Endothelial cell of umbilical vein (primary cell): ENCODE results near the gene TRAPPC5. TPM values are rescaled to one million over a fixed set of nuclear protein-coding genes. Genes with fewer than 3 reads are reported as not detected.

Experiments used
- BruUV-seq: library from RNA; stranded (reverse); fragments of 400-500 nt; replicated peaks from 2 replicates; lab custom pipeline; 2021; lab: Mats Ljungman, UMichigan
- CTCF ChIA-PET: fragments of 300-600, 350-600 bp; sonication (Branson Sonifier 250); formaldehyde crosslinking; loops from one replicate; lab custom pipeline; 2021; ENCODE audit warnings: antibody characterized with exemption, inconsistent platforms; lab: Charles Lee
- POLR2A ChIA-PET: fragments of 300-600, 350-600 bp; sonication (Branson Sonifier 250); formaldehyde crosslinking; loops from one replicate; lab custom pipeline; 2021; ENCODE audit warnings: antibody characterized with exemption, inconsistent platforms; lab: Charles Lee
- DNase-seq: peaks from one replicate; pipeline ENCODE4 v3.0.0-alpha.2; 2011; ENCODE audit warnings: low read depth, low spot score
- FAIRE-seq: peaks from 2 replicates; lab custom pipeline; 2011; peaks lifted over from hg19 to GRCh38; lab: Jason Lieb, UNC
- H2AFZ ChIP-seq: 2 replicates; pipeline ENCODE4 v1.6.0; 2012; ENCODE audit warnings: low read depth, low read length, control low read depth, inconsistent platforms
- H3K27ac ChIP-seq: 2 replicates; pipeline ENCODE4 v1.5.1; 2011; ENCODE audit warnings: low read depth, mild to moderate bottlenecking, control low read depth, low read length, moderate library complexity; ENCODE audit not compliant: insufficient read depth
- H3K27me3 ChIP-seq, 2 experiments: 2 replicates each; pipeline versions ENCODE4 v1.6.0 to v1.6.1; 2011; ENCODE audit warnings: low read length in 2 of 2, mixed read lengths in 1 of 2; ENCODE audit not compliant: control insufficient read depth in 2 of 2, insufficient read depth in 2 of 2
- H3K36me3 ChIP-seq, 2 experiments: 2 replicates in 1 of 2; 3 replicates in 1 of 2; pipeline ENCODE4 v1.5.1; 2011; ENCODE audit warnings: low read length in 2 of 2, mild to moderate bottlenecking in 1 of 2, moderate library complexity in 1 of 2; ENCODE audit not compliant: control insufficient read depth in 2 of 2, insufficient read depth in 2 of 2; ENCODE audit errors: extremely low read depth in 1 of 2
- H3K4me1 ChIP-seq: 3 replicates; pipeline ENCODE4 v1.5.1; 2011; ENCODE audit warnings: mild to moderate bottlenecking, low read length; ENCODE audit not compliant: control insufficient read depth, insufficient read depth; ENCODE audit errors: extremely low read depth
- H3K4me2 ChIP-seq: 2 replicates; pipeline ENCODE4 v1.6.1; 2011; ENCODE audit warnings: low read length, control low read depth, mixed read lengths; ENCODE audit not compliant: insufficient read depth
- H3K4me3 ChIP-seq, 3 experiments: fragments of 200-600 bp in 1 of 3; sonication (generic), shearing (Covaris generic) in 1 of 3; replicated peaks in 1 of 3; 2 replicates each; pipeline ENCODE4 v1.5.1; 2011 to 2016; ENCODE audit warnings: control low read depth in 3 of 3, low read length in 3 of 3, mild to moderate bottlenecking in 2 of 3, inconsistent platforms in 1 of 3, low read depth in 1 of 3, moderate library complexity in 1 of 3; ENCODE audit not compliant: insufficient read depth in 1 of 3
- H3K79me2 ChIP-seq: 2 replicates; pipeline ENCODE4 v1.6.0; 2012; ENCODE audit warnings: low read length, inconsistent platforms; ENCODE audit not compliant: control insufficient read depth, insufficient read depth
- H3K9ac ChIP-seq: replicated peaks from 2 replicates; pipeline ENCODE3; 2011; ENCODE audit warnings: low read length, control low read depth; ENCODE audit not compliant: insufficient read depth; ENCODE audit errors: extremely low read depth
- H3K9me1 ChIP-seq: replicated peaks from 3 replicates; pipeline ENCODE4 v1.6.0; 2011; ENCODE audit warnings: mild to moderate bottlenecking, low read length; ENCODE audit not compliant: control insufficient read depth, insufficient read depth; ENCODE audit errors: extremely low read depth
- H3K9me3 ChIP-seq: replicated peaks from 2 replicates; pipeline ENCODE4 v1.5.1; 2012; ENCODE audit warnings: low read length, inconsistent platforms; ENCODE audit not compliant: control insufficient read depth, insufficient read depth
- H4K20me1 ChIP-seq: replicated peaks from 2 replicates; pipeline ENCODE3; 2011; ENCODE audit warnings: mild to moderate bottlenecking, low read length; ENCODE audit not compliant: control insufficient read depth, insufficient read depth; ENCODE audit errors: extremely low read depth
- CTCF ChIP-seq, 2 donors: IDR thresholded peaks; 1 replicate in 1 of 2; 2 replicates in 1 of 2; pipeline ENCODE4 v1.5.1; 2011; ENCODE audit warnings: low read length in 2 of 2, mild to moderate bottlenecking in 2 of 2, moderate library complexity in 2 of 2, control low read depth in 1 of 2, inconsistent platforms in 1 of 2, low read depth in 1 of 2; ENCODE audit not compliant: insufficient read depth in 1 of 2; ENCODE audit errors: extremely low read depth in 1 of 2
- EZH2 ChIP-seq: IDR thresholded peaks from 2 replicates; pipeline ENCODE4 v1.6.1; 2012; ENCODE audit warnings: borderline replicate concordance, low read depth, mild to moderate bottlenecking, moderate library complexity, low read length, inconsistent platforms; ENCODE audit not compliant: severe bottlenecking
- FOS ChIP-seq: IDR thresholded peaks from 2 replicates; pipeline ENCODE4 v1.6.1; 2011; ENCODE audit warnings: mild to moderate bottlenecking, low read length, moderate library complexity, borderline replicate concordance; ENCODE audit not compliant: insufficient read depth
- GATA2 ChIP-seq: IDR thresholded peaks from 2 replicates; pipeline ENCODE4 v1.7.0; 2011; ENCODE audit warnings: low read depth, mild to moderate bottlenecking, moderate library complexity, mixed read lengths, low read length; ENCODE audit not compliant: insufficient read length, insufficient read depth
- JUN ChIP-seq: IDR thresholded peaks from 2 replicates; pipeline ENCODE4 v1.6.1; 2011; ENCODE audit warnings: borderline replicate concordance, low read depth; ENCODE audit not compliant: insufficient read length, insufficient read depth
- MAX ChIP-seq: IDR thresholded peaks from 2 replicates; pipeline ENCODE4 v1.6.1; 2011; ENCODE audit not compliant: insufficient read depth, insufficient read length
- MYC ChIP-seq: IDR thresholded peaks from one replicate; pipeline ENCODE4 v1.6.1; 2011; ENCODE audit warnings: mild to moderate bottlenecking, low read depth, low read length
- POLR2A ChIP-seq: IDR thresholded peaks from 2 replicates; pipeline ENCODE4 v1.6.1; 2012; ENCODE audit warnings: low read depth, mild to moderate bottlenecking, control low read depth, low read length
- POLR2AphosphoS5 ChIP-seq: IDR thresholded peaks from 2 replicates; pipeline ENCODE4 v1.6.1; 2012; ENCODE audit warnings: low read depth, mild to moderate bottlenecking, control low read depth, low read length, moderate library complexity; ENCODE audit not compliant: insufficient read depth
- dilution Hi-C: fragments of 300-500 bp; cut with MboI; formaldehyde crosslinking; loops from one replicate; pipeline ENCODE4 v1.15.0; 2019; ENCODE audit warnings: low sequenced_read_pairs; ENCODE audit not compliant: extremely low pct_ligation_motif_present
- intact Hi-C: fragments of 100-400 bp; cut with micrococcal nuclease; formaldehyde crosslinking; loops from one replicate; pipeline ENCODE4 v1.10.0; 2022
- polyA plus RNA-seq, 4 experiments: library from polyadenylated mRNA; depleted of rRNA in 3 of 4; stranded (reverse) in 3 of 4; unstranded in 1 of 4; fragments of >200 nt; gene quantifications; 2 replicates each; pipeline versions ENCODE4 v1.2.1 to v1.2.3, GENCODE V29; 2011 to 2012; ENCODE audit warnings: missing spikeins in 1 of 4
- total RNA-seq: library from RNA; stranded (reverse); gene quantifications from 2 replicates; pipeline ENCODE4 v1.2.3, GENCODE V29; 2021

The TRAPPC5 gene
- total and polyA plus RNA-seq, 2 donors (not counting 3 experiments of a cell fraction or from before 2014, with no cell fraction given): 114 to 172 TPM

GRCh38 chr19:7731218-7731595 is 50.6 kb downstream of the TRAPPC5 start:
- POLR2A ChIA-PET: no interaction called here
- H3K9ac ChIP-seq: no peak overlapping the region
- H3K4me1 ChIP-seq: no peaks in the 10 kb centered on the region
- no peak overlapping the region for H3K4me3 ChIP-seq
- intact Hi-C loops (no loop called here), dilution Hi-C loops (no loop called here)
- TF ChIP-seq MAX (no peak), POLR2A (no peak), FOS (no peak), JUN (no peak), CTCF (IDR thresholded peaks at IDR 0.05; ENCODE audit: extremely low read depth in 1 of 2, insufficient read depth in 1 of 2, low read depth in 1 of 2, low read length in 2 of 2) (no peak), EZH2 (no peak), POLR2AphosphoS5 (no peak), GATA2 (no peak), MYC (no peak)
- peaks cover 35 to 40% of the 10 kb centered on the region in 2 experiments for H3K27me3 ChIP-seq
- no peaks in the 10 kb centered on the region for H4K20me1 ChIP-seq
- no peak overlapping the region for H3K4me2 ChIP-seq
- H3K9me1 ChIP-seq: no peaks in the 10 kb centered on the region
- no peaks in the 10 kb centered on the region for H3K9me3 ChIP-seq
- no peaks in the 10 kb centered on the region for H3K79me2 ChIP-seq
- H2AFZ ChIP-seq: no peak overlapping the region
- BruUV-seq: no TSS peak
- DNase-seq: no peak
- H3K36me3 ChIP-seq: no peaks in the 10 kb centered on the region
- no peak for FAIRE-seq
- no peak overlapping the region for H3K27ac ChIP-seq
- CTCF ChIA-PET: interaction anchor here (1.2 kb wide), 1 partner anchor 50 kb away, joined by 3 read pairs; the partner anchor contains the start of gene TRAPPC5
